Fibroblast of skin of left quadriceps (primary cell): ENCODE measurements around the gene IGSF22.

Experiments
- DNase-seq, 2 experiments: peaks; one replicate each; pipeline ENCODE4 v3.0.0-alpha.2; 2013; ENCODE audit warnings: low read depth in 2 of 2

IGSF22 gene

DNA sequence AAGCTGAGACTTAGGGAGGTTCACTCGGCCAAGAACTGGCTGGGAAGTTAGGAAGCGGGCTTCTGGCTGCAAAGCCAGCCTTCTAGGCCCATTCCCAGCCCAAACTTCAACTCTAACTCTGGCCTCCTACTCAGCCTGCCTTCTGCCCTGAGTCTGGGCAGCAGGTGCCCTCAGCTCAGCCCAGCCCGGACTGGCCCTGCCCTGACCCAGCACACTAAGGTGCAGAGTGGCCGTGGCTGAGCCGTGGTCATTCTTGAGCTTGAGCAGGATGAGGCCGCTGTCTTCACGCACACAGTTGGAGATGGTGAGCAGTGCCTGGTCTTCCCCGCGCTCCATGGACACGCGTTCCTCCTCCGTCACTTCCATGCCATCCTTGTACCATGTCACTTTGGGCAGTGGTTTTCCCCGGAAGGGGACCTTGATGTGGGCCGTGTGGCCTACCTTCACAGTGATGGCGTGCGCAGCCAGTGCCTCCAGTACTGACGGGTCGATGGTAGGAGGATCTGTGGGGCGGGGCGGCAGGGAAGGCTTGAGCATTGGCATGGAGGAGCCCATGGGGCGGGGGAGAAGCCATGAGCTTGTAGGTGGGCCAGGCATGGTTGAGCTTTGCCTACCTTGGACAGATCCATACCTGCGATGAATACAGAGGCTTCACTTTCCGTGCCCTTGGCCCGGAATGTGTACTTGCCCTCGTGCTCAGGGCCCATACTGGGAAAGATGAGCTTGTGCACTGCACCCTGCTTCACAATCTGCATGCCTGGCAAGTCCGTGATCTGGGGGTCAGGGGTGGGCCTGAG is 12.1 kb downstream of the IGSF22 start:
- no peak for DNase-seq

DNA sequence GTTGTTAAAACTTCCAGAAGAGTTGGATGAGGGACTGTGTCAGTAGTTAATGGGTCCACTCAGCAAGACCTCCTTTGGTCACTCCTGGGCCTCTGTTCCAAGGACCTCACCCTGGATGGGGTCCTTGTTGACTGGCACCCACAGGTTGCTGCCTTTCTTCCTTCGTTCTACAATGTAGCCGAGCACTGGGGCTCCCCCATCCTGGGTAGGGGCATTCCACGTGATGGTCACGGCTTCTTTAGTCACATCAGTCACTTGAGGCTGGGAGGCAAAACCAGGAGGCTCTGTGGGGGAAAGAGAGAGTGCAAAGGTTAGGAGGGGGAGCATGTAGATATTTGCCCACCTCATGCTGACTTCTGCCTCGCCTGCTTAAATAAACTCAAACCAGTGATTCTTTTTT is 15.4 kb downstream of the IGSF22 start:
- no peak for DNase-seq

DNA sequence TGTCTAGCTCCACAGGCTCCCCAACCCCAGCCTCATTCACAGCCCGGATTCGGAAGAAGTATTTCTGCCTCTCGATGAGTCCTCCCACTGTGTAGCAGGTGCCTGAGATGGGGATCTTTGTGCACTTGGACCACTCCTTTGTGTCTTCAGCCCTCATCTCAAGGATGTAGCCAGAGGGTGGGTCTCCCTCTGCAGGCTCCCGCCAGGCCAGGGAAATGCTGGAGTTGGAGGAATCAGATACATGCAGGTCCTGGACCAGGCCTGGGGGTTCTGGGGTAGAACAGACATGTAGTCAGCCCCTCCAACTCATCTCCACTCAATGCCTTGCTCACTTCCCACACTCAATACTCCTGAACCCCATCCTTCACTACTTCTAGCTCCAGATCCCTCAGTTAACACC is 16.6 kb downstream of the IGSF22 start:
- DNase-seq, result no peak

DNA sequence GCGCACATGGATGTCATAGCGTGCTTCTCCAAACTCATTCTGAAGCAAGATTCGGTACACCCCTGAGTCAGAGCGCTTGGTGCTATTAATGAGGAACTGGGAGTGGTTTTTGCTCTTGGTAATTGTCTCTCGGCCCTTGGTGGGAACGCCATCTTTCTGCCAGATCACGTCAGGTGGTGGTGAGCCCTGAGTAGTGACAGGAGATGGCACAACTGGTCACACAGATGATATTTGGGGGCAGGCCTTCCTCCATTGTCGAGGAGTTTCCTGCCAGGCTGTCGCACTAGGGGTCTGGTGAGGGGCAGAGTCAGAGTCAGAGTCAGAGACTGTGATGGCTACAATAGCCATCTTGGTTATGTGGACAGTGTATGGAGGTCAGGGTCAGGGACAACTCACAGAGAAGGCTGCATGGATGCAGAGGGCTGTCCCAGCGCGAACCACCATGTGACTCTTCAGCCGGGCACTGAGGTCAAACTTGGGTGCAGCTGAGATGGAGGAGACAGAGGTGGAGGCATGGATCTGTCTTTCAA is 18.1 kb downstream of the IGSF22 start:
- no peak for DNase-seq

DNA sequence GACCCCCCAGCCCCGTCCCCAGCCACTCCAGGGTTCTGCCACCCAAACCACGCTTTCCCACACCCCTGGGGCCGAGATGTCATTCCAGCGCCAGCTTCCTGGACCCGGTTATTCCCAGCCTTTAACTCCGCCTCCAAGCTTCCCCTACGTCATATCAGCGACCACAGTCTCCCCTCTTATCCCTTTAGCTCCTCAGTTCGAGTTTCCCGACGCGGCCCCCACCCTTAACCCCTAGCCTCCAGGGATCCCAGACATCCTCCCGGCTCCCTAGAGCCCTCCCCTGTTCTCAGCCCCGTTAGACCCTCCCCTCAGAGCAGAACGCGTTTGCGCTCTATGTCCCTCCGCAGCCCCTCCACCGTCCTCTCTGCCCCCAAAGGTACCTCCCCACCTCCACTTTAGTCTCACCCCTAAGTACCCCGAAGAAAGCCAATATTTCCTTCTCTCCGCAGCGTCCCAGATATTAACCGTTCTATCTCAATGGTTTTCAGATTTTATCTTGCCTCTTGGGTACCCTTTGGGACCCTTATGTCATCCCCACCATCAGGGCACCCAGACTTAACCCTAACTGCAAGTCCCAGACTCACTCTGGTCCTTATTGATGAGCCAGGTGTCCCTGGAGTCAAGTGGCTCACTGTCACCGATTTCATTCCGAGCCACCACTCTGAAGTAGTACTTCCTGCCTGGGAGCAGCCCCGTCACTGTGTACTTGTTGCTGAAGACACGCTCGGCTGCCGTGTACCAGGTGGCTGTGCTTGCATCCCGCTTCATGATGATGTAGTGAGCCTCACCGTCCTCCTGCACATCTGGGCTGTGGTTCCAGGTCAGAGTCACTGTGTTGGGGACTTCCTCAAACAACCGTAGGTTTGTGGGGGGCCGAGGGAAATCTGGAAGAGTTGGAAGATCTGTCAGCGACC is 19.4 kb downstream of the IGSF22 start:
- DNase-seq, result no peak

DNA sequence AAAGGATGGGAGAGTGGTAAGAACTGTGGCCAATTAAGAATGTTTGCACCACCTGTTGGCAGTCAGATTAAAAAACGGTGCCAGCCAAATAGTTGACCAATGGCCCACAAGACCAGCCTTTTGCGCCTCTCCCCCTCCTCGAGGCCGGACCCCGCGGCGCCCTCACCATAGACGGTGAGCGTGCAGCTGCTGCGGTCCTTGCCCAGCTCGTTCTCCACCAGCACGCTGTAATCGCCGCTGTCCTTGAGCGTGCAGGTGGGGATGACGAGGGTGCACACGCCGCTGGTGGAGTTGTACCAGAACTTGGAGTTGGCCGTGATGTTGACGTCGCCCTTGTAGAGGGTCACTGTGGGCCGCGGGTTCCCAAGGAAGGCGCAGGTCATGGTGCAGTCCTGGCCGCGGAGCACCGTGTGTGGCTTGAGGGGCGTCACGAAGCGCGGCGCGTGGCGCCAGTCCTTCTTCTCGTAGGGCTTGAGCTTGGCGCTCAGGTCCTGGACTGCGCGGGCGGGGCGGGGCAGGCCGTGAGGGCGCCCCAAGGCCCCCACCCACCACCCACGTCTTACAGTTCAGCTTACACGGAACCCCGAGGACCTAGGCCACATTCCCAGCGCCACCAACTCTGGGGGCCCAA is 20.2 kb downstream of the IGSF22 start:
- no peak for DNase-seq

DNA sequence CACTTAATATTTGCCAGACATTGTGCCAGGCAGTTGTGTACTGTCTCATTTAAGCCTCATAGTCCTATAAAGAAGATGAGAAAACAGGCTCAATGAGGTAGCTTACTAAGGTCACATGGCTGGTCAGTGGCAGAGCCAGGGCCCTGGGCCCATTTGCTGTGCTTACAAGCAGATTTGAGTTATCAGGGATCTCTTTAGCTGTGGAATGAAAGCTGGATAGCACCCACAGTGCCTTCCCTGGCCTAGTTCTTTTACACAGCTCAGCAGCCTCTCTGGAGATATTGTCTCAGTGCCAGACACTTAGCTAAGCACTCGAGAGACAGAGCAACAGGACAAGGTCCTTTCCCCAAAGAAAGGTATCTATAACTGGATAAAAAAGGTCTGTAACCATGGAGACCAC is 21.3 kb downstream of the IGSF22 start:
- DNase-seq, result no peak

DNA sequence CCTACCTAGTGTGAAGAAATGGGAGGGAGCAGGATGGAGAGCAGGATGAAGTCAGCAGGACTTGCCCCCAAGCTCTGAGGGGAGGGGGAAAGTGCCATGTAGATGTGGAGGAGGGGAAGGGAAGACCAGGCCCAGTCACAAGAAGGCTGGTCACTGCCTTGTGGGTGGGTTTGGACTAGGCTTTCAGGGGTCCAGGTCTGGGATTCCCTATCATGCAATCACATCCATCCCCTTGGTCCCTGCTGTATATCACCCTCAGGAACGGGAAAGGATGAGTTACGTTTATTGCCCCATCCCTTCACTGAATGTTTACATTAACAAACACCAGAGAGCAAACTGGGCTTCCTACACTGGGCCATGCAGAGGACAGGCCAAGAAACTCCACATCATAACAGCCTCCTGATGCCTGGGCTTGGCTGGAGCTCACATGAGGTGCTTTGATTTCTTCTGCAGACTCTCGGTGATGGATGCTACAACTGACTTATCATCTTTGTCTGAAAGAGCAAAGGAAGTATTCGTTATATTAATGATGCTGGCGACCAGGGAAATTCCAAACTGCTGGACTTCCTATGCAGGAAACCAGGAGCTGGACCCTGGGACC is 21.8 kb downstream of the IGSF22 start:
- DNase-seq, result no peak

DNA sequence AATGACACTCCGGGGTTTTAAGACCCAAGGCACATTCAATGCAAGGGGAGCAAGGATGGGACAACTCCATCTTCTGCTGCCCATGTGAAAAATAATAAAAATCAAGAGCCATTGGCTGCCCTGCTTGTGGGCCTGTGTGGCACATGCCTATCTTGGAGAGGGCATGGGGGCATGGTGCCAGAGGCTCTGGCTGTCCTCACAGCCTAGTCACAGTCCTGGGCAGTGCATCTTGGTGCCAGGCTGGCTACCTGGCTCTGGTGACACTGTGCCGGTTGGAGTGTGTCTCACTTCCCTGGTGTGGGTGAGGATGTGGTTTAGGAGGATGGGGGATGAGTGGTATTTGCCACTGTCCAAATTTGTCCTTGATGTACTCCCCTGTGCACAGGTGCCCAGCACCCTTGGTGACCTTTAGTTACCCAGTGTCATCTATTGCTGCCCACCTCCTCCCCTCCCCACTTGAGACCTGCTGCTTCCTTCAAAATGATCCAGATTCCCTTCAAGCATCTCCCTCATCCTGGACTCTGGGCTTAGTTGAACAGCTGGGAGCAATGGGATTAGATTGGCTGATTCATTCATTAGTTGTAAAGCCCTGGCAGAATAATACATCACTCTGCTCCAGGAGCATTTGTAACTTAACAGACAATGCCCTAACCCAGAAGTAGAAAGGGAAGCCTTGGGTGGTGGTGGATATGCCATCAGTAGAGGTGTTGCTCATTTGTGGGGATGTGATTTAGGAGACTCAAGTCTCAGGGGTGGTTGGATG is 22.8 kb downstream of the IGSF22 start:
- DNase-seq, result no peak

DNA sequence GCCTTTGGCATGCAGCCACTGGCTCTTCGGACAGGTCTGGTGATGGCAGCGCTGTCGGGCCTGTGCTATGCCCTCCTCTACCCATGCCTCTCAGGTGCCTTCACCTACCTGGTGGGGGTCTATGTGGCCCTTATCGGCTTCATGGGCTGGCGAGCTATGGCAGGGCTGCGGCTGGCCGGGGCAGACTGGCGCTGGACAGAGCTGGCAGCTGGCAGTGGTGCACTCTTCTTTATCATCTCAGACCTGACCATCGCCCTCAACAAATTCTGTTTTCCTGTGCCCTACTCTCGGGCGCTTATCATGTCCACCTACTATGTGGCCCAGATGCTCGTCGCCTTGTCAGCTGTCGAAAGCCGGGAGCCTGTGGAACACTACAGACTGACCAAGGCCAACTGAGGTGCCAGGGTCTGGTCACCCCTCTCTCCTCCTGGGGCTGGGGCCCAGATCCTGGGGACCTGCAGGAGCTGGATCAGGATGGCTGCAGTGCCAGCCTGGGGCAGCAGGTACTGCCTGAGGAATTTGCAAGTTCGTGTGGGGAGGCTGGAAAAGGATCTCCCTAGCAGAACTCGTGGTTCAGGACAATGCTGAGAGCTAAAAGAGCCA is 24.3 kb downstream of the IGSF22 start:
- DNase-seq, result no peak

DNA sequence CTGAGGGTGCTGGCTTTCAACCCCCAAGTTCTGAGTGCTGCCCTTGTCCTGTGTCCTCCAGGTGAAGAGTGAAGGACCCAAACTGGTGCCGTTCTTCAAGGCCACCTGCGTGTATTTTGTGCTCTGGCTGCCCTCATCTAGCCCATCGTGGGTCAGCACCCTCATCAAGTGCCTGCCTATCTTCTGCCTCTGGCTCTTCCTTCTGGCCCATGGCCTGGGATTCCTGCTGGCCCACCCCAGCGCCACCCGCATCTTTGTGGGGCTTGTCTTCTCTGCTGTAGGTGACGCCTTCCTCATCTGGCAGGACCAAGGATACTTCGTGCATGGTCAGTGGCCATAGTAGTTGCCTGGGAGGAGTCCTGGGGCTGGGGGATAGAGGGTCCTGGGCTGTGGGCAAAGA is 25.1 kb downstream of the IGSF22 start:
- no peak for DNase-seq

DNA sequence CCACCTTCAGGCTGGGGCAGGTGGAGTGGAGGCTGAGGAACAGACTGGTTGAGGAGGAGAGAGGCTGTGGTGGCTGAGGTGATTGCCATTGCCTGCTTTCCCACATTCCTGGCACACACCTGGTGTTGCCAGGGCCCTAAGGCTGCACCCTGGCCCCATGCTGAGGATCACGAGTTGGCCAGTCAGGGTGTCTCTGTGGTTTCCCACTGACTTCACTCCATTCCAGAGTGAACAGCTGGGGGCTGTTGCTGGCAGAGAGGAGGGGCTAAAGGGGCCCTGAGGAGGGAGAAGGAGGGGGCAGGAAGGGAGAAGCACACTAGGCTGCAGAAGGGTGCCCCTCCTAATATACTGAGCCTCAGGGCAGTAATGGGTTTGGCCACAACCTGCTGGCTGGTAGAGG is 25.6 kb downstream of the IGSF22 start:
- no peak for DNase-seq

DNA sequence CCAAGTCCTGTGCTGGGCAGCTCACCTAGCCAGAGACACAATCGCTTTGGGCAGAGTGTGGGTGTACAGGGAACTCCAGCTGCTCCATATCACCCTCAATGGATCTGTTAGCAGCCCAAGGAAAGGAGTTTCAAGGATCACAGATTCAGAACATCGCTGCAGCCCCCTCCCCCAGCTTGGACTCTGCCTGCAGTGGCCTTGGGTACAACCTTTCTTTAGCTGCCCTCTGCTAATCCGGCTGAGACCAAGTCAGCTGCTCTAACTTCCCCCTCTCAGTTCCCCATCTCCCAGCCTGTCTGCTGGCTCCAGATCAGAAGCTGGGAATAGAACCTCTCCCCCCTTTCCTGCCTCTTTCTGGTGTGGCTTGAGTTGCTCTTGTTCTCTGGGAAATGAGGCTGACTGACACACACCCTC is 26.1 kb downstream of the IGSF22 start:
- DNase-seq, result no peak

DNA sequence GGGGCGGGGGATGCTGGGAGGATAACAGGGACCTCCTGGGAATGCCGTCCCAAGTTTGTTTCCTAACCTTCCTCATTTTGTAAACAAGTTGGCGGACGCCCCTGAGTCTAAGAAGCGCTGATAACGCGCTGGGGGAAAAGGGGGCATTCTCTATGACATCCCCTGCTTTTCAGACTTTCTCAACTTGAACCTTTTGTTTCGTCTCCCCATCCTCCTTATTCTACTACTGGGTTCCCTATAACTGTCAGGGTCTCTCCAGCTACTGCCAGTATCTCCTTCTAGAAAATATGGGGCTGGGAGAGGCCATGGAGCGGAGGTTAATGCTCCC is 26.8 kb downstream of the IGSF22 start:
- no peak for DNase-seq

DNA sequence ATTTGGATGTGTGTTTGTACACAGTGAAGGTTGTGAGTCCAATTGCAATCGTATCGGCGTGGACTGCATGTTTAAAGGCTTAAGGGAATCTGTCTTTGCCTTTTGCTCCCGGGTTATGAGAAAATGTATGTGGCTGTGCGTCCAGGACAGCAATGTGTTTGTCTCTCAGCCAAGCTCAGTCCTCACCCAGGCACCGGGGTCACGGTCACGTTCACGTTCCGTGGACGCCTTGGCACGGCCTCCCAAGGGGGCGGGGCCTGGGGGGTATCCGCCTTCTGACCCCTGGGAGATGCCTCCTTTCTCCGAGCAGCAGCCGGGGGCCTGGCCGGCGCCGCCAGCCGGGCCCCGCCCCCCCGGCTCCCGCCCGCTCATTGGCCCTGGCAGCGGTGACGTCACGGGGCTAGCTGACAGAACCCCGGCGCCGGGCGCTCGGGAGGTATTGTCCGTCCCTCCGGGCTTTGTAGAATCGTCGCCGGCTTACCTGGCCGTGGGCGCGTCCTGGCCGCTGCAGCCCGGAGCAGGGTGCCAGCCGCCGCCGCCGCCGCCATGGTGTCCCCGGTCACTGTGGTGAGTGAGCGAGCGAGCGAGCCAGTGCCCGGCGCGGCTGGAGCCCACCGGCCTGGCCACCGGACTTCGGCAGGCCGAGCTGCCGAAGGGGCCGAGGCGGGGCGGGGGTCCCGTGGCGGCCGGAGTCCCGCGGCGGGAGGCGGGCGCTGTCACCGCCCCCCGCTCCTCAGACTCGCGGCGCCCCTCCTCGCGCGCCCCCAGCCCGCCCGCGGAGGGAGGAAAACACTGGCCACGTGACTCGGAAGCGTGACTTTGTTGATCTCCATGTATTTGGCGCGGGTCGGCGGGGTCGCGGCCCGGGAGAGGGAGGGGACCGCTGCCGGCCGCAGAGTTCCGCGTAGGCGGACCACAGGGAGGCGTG is 27.4 kb downstream of the IGSF22 start, which contains the start of gene TMEM86A:
Gene TMEM86A, plus strand, starts transcription at position 439 of the 928 bp plus-strand sequence. Its CDS starts 108 bp downstream, at position 547.
- DNase-seq, result peak; percentile 47 to 54

DNA sequence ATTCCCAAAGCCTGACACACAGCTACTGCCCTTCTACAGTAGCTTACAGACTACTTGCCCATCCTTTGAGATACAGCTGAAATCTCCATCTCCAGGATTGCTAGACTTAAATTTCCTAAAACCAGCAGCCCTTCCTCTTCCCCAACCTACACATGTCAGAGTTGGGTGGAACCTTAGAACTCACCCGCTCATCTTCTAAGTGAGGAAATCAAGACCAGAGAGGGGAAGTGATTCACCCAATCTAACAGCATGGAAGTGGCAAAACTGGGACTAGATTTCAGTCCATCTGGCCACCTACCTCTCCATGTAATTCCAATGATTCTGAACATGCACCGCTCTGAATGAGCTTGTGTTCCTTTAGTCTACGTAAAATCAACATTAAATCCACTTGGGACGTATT is 28.4 kb downstream of the IGSF22 start:
- no peak for DNase-seq

DNA sequence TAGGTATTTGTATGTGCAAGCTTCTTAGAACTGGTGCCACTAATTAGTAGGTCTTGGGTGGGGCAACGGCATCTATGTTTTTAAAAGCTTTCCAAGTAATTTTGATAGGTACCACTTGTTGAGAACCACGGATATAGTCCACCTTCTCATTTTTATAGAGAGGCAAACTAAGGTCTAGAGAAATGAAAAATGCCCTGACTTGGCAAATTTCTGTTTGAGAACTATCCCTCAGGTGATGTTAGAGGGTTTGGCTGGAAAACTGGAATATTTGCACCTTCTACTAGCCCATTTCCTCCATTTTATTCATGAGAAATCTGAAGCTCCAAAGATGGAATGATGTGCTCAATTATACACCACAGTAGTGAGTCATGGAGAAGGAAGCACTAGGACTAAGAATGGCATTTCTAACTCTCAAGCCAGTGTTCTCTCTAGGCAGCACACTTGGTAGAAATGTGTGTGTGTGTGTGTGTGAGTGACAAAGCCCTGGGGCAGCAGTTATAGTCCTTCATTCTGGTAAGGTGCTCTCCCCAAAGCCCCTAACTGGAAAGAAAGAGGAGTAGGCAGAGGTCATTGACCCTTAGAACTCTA is 29.3 kb downstream of the IGSF22 start:
- no peak for DNase-seq

DNA sequence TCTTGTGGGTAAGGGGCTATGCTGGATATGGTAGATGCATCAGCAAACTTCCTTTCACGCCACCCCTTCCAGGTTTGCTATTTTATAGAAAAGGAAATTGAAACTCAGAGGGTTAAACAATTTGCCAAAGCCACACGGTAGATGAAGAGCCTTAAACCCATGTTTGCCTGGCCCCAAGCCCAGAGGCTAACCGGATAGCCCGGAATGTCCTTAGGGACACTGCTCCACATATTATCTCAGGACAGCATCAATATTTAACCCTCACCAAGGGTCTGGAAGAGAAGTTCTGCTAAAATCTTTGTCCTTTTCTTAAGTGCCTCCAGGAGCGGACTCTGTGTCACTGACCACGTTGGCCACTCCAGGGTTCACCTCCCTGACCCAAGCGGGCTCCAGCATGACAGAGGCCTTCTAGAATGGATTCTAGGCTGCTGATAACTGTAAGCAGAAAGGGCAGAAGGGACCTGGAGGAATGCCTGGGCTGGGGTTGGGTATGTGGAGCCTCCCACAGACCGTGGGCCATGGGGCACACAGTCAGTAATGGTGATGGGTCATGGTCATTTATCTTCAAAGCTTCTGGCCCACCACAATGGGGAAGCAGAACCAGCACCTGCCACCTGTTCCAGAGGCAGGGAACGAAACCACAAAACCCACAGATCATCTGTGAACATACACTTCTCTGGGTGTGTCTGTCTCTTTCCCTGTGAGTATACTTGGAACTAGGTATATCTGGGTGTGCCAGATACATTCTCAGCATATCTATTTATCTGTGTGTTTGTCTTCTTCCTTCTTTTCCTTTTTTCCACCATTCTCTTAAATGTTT is 32.8 kb downstream of the IGSF22 start:
- no peak for DNase-seq
